NCI-H146 treated with DMSO at 0.1 percent for 48 hours (cell line): ENCODE data around the gene GNAS.
"Not testable (repeated sequence)": the region's sequence is repeated elsewhere in the genome, so short reads cannot be mapped to it uniquely, and the experiment has no call there.

Source experiments
- DNase-seq: peaks from one replicate; lab custom pipeline; 2025; ENCODE audit not compliant: unreplicated experiment; lab: John Stamatoyannopoulos, UW

GNAS gene

GRCh38 chr20:58852543-58853271 is at the start of gene GNAS:
Gene GNAS (plus strand): TSS chr20:58852716.
- no peak for DNase-seq

GRCh38 chr20:58803533-58803932 is 49.0 kb upstream of the GNAS start:
- DNase-seq: no peak

- no peak for DNase-seq
These were observed 44.7 kb upstream of the GNAS start for GRCh38 chr20:58807801-58808200.

GRCh38 chr20:58808271-58809046 is 44.1 kb upstream of the GNAS start:
- DNase-seq: no peak

GRCh38 chr20:58810116-58810878 is 42.2 kb upstream of the GNAS start:
- DNase-seq: no peak

- no peak for DNase-seq
These were observed 41.7 kb upstream of the GNAS start for GRCh38 chr20:58810879-58811250.

- DNase-seq: no peak
These were observed 41.2 kb upstream of the GNAS start for GRCh38 chr20:58811334-58811733.

GRCh38 chr20:58813369-58813768 is 39.1 kb upstream of the GNAS start:
- no peak for DNase-seq

- no peak for DNase-seq
These were observed 37.1 kb upstream of the GNAS start for GRCh38 chr20:58815448-58815847.

- DNase-seq: no peak
These were observed 36.5 kb upstream of the GNAS start for GRCh38 chr20:58816051-58816450.

GRCh38 chr20:58816957-58817651 is 35.4 kb upstream of the GNAS start:
- peak; percentile 27 for DNase-seq

GRCh38 chr20:58817748-58818147 is 34.8 kb upstream of the GNAS start:
- no peak for DNase-seq

GRCh38 chr20:58818586-58819285 is 33.8 kb upstream of the GNAS start:
- DNase-seq: no peak

- DNase-seq: no peak
These were observed 32.6 kb upstream of the GNAS start for GRCh38 chr20:58819921-58820320.

- not testable (repeated sequence) for DNase-seq
These were observed 32.0 kb upstream of the GNAS start for GRCh38 chr20:58820515-58820914.

GRCh38 chr20:58822149-58822548 is 30.4 kb upstream of the GNAS start:
- no peak for DNase-seq

GRCh38 chr20:58822748-58823730 is 29.5 kb upstream of the GNAS start:
- DNase-seq: no peak

- DNase-seq: no peak
These were observed 27.7 kb upstream of the GNAS start for GRCh38 chr20:58824843-58825242.

GRCh38 chr20:58825450-58825849 is 27.1 kb upstream of the GNAS start:
- no peak for DNase-seq
